PFSK-1 (cell line): Measurements from ENCODE around the gene TTLL11.

Experiments
- FOXP2 ChIP-seq: optimal IDR thresholded peaks from 2 replicates; pipeline ENCODE3; 2011; ENCODE audit warnings: borderline replicate concordance, control low read depth, inconsistent platforms; ENCODE audit not compliant: insufficient read depth; ENCODE audit errors: extremely low read length, extremely low read depth
- POLR2AphosphoS5 ChIP-seq: IDR thresholded peaks from 2 replicates; pipeline ENCODE4 v1.6.1; 2012; ENCODE audit warnings: low read depth, mild to moderate bottlenecking, control low read depth, low read length, moderate library complexity
- SIN3A ChIP-seq: IDR thresholded peaks from 2 replicates; pipeline ENCODE4 v1.6.1; 2012; ENCODE audit warnings: mild to moderate bottlenecking, low read length, moderate library complexity, borderline replicate concordance; ENCODE audit not compliant: insufficient read depth
- TAF1 ChIP-seq: IDR thresholded peaks from 2 replicates; pipeline ENCODE4 v1.6.1; 2012; ENCODE audit warnings: low read length, control low read depth, borderline replicate concordance; ENCODE audit not compliant: insufficient read depth
- TF ChIP-seq, protein P1 (sequence below), 2 experiments: IDR thresholded peaks; 2 replicates each; pipeline versions ENCODE4 v1.6.1 to v1.8.0; 2011 to 2012; ENCODE audit warnings: low read depth in 2 of 2, low read length in 2 of 2, control low read depth in 1 of 2, inconsistent platforms in 1 of 2, mild to moderate bottlenecking in 1 of 2, moderate library complexity in 1 of 2; ENCODE audit not compliant: insufficient read depth in 1 of 2

TTLL11 gene

DNA sequence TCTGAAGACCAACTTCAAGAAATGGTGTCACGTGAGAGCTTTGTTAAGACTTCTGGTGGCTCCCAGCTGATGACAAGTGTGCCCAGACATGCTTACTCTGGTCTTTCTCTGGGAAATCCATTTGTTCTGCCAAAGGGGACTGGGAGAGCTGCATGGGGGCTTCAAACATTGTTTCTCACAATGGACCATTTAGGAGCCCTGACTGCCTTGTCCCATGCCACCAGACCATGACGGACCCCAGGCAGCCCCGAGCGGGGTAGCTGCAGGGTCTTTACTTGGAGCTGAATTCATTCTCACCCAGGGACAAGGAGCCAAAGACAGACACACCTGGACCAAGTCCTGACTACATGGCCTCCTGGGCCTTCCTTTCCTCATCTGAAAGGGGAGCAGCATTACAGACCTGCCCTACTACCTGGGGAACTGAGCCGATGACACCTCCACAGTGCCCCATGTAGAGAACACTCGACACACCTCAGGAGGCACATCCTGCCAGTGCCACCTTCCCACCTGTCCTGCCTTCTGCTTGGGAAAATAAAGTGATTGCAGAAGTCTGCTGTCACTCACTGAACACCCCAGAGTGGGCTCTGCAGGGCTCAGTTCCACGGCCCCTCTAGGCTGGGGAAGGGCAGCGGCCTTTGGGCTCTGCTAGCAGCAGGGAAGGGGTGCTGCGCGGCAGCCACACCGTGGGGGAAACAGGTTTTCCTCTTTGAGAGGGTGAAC, 272.7 kb downstream of the TTLL11 start:
- TF ChIP-seq, protein P1, sequence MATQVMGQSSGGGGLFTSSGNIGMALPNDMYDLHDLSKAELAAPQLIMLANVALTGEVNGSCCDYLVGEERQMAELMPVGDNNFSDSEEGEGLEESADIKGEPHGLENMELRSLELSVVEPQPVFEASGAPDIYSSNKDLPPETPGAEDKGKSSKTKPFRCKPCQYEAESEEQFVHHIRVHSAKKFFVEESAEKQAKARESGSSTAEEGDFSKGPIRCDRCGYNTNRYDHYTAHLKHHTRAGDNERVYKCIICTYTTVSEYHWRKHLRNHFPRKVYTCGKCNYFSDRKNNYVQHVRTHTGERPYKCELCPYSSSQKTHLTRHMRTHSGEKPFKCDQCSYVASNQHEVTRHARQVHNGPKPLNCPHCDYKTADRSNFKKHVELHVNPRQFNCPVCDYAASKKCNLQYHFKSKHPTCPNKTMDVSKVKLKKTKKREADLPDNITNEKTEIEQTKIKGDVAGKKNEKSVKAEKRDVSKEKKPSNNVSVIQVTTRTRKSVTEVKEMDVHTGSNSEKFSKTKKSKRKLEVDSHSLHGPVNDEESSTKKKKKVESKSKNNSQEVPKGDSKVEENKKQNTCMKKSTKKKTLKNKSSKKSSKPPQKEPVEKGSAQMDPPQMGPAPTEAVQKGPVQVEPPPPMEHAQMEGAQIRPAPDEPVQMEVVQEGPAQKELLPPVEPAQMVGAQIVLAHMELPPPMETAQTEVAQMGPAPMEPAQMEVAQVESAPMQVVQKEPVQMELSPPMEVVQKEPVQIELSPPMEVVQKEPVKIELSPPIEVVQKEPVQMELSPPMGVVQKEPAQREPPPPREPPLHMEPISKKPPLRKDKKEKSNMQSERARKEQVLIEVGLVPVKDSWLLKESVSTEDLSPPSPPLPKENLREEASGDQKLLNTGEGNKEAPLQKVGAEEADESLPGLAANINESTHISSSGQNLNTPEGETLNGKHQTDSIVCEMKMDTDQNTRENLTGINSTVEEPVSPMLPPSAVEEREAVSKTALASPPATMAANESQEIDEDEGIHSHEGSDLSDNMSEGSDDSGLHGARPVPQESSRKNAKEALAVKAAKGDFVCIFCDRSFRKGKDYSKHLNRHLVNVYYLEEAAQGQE (IDR thresholded peaks at IDR 0.05; ENCODE audit: insufficient read depth in 1 of 2, low read depth in 2 of 2, low read length in 2 of 2), result no peak
- no peak for TF ChIP-seq SIN3A
- no peak for TF ChIP-seq FOXP2
- no peak for TF ChIP-seq POLR2AphosphoS5
- TF ChIP-seq TAF1, result no peak

DNA sequence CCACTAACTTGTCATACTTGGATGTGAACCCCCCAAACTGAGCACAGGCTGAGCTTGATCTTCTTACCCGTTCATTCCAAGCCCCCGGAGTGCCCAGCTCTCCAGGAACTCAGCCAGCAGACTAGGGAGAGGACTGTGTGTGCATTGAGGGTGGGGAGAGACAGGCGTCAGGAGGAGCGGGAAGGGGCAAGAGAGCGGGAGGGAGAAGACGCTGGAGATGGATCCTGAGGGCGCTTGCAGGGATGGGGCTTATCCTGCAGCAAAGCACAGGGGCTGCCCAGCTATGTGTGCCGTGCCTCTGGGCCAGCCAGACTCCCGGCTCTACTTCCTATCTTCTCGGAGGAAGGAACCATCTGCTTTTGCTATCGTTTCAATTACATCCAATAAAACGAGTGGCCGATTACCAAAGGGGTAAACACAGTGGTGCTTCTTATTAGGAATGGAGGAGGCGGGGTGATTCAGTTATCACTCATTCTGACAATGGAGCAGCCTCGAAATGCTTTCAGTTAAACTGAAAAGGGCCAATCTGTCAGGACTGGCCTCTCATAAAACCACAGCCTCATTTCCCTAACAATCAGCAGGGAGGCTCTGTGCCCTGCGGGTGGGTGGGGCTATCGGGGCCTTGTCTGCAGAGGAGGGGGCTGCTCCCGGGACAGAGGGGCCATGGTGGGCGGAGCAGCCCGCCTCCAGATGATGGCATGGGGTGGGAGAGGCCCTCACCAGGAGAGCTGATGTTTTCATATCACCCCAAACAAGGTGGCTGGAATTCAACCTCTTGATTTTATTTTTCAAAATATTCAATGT, 273.5 kb downstream of the TTLL11 start:
- TF ChIP-seq SIN3A (no peak), POLR2AphosphoS5 (no peak), FOXP2 (no peak), TAF1 (no peak)
- TF ChIP-seq, protein P1 (IDR thresholded peaks at IDR 0.05; ENCODE audit: insufficient read depth in 1 of 2, low read depth in 2 of 2, low read length in 2 of 2), result no peak

- TF ChIP-seq FOXP2 (no peak), SIN3A (no peak), POLR2AphosphoS5 (no peak), TAF1 (no peak)
- TF ChIP-seq, protein P1 (IDR thresholded peaks at IDR 0.05; ENCODE audit: insufficient read depth in 1 of 2, low read depth in 2 of 2, low read length in 2 of 2), result no peak
Observed at GRCh38 chr9:121818841-121819427, 274.2 kb downstream of the TTLL11 start.

DNA sequence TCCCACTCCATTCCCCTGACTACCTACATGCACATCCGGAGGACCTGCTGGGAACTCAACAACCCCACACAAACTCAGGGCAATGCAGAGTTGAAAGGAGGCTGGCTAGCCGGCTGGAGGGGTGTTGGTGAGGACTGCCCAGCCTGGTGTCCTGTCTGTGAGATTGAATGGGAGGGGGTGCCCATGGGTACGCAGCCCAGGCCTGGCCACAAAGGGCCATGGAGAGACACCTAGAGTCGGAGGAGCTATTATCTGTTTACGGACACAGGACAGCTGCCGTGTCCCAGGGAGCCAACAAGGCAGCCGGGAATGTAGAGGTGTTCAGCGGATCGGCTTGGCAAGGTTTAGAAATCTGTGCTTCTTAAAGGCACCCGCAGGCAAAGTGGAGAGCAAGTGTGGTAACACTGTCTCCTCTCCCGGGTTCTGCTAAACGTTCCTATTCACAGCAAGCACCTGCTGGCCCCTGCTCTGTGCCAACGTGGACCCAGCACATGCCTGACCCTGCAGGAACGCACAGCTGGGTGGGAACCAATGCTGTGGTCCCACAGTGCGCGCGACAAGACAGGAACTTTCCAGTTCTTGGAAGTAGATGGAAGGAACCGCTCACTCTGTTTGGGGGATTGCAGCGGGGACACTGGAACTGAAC, 275.0 kb downstream of the TTLL11 start:
- TF ChIP-seq, protein P1 (IDR thresholded peaks at IDR 0.05; ENCODE audit: insufficient read depth in 1 of 2, low read depth in 2 of 2, low read length in 2 of 2), result no peak
- TF ChIP-seq FOXP2 (no peak), POLR2AphosphoS5 (no peak), SIN3A (no peak), TAF1 (no peak)
